HUES48 (cell line): ENCODE measurements around the gene APBB2.

Experiments used
- H3K27ac ChIP-seq: one replicate; pipeline ENCODE4 v1.7.0; 2013; ENCODE audit warnings: low read depth, low read length, inconsistent platforms
- H3K27me3 ChIP-seq: 2 replicates; pipeline ENCODE4 v1.6.1; 2013; ENCODE audit warnings: mild to moderate bottlenecking, low read length; ENCODE audit not compliant: control insufficient read depth, insufficient read depth
- H3K36me3 ChIP-seq: 2 replicates; pipeline ENCODE4 v1.6.1; 2013; ENCODE audit warnings: low read length; ENCODE audit not compliant: control insufficient read depth, insufficient read depth
- H3K4me1 ChIP-seq: 2 replicates; pipeline ENCODE4 v1.6.1; 2013; ENCODE audit warnings: mild to moderate bottlenecking, low read length; ENCODE audit not compliant: control insufficient read depth, insufficient read depth
- H3K4me3 ChIP-seq: 2 replicates; pipeline ENCODE4 v1.5.1; 2013; ENCODE audit warnings: mild to moderate bottlenecking, low read depth, low read length
- H3K9ac ChIP-seq: 2 replicates; pipeline ENCODE4 v1.6.1; 2013; ENCODE audit warnings: mild to moderate bottlenecking, low read depth, low read length, moderate library complexity
- H3K9me3 ChIP-seq: 2 replicates; pipeline ENCODE4 v1.6.1; 2013; ENCODE audit warnings: low read length; ENCODE audit not compliant: control insufficient read depth, insufficient read depth

APBB2 gene

GRCh38 chr4:41236508-41236907 is 22.2 kb upstream of the APBB2 start:
- H3K27me3 ChIP-seq: no peaks in the 10 kb centered on the region
- no peaks in the 10 kb centered on the region for H3K4me1 ChIP-seq
- no peak overlapping the region for H3K9ac ChIP-seq
- H3K36me3 ChIP-seq: no peaks in the 10 kb centered on the region
- no peak overlapping the region for H3K4me3 ChIP-seq
- H3K27ac ChIP-seq: no peak overlapping the region
- H3K9me3 ChIP-seq: no peaks in the 10 kb centered on the region

GRCh38 chr4:41236032-41236431 is 21.7 kb upstream of the APBB2 start:
- Histone ChIP-seq H3K4me3 (no peak overlapping the region), H3K9me3 (no peaks in the 10 kb centered on the region), H3K4me1 (no peaks in the 10 kb centered on the region), H3K9ac (no peak overlapping the region), H3K27me3 (no peaks in the 10 kb centered on the region), H3K36me3 (no peaks in the 10 kb centered on the region), H3K27ac (no peak overlapping the region)

- no peaks in the 10 kb centered on the region for H3K36me3 ChIP-seq
- H3K4me1 ChIP-seq: no peaks in the 10 kb centered on the region
- H3K27ac ChIP-seq: no peak overlapping the region
- no peak overlapping the region for H3K9ac ChIP-seq
- no peaks in the 10 kb centered on the region for H3K27me3 ChIP-seq
- no peaks in the 10 kb centered on the region for H3K9me3 ChIP-seq
- H3K4me3 ChIP-seq: no peak overlapping the region
These were observed 18.5 kb upstream of the APBB2 start for GRCh38 chr4:41232856-41233255.

- H3K36me3 ChIP-seq: no peaks in the 10 kb centered on the region
- H3K4me3 ChIP-seq: no peak overlapping the region
- H3K9ac ChIP-seq: no peak overlapping the region
- H3K27ac ChIP-seq: no peak overlapping the region
- no peaks in the 10 kb centered on the region for H3K4me1 ChIP-seq
- H3K9me3 ChIP-seq: no peaks in the 10 kb centered on the region
- no peaks in the 10 kb centered on the region for H3K27me3 ChIP-seq
These were observed 18.1 kb upstream of the APBB2 start for GRCh38 chr4:41232406-41232805.

GRCh38 chr4:41227902-41228301 is 13.6 kb upstream of the APBB2 start:
- no peaks in the 10 kb centered on the region for H3K9me3 ChIP-seq
- no peak overlapping the region for H3K4me3 ChIP-seq
- H3K36me3 ChIP-seq: no peaks in the 10 kb centered on the region
- H3K4me1 ChIP-seq: no peaks in the 10 kb centered on the region
- no peak overlapping the region for H3K9ac ChIP-seq
- no peaks in the 10 kb centered on the region for H3K27me3 ChIP-seq
- no peak overlapping the region for H3K27ac ChIP-seq

- no peak overlapping the region for H3K4me3 ChIP-seq
- H3K4me1 ChIP-seq: peaks cover 11% of the 10 kb centered on the region
- H3K27ac ChIP-seq: no peak overlapping the region
- H3K9me3 ChIP-seq: no peaks in the 10 kb centered on the region
- no peaks in the 10 kb centered on the region for H3K27me3 ChIP-seq
- H3K36me3 ChIP-seq: no peaks in the 10 kb centered on the region
- no peak overlapping the region for H3K9ac ChIP-seq
These were observed 7.7 kb upstream of the APBB2 start for GRCh38 chr4:41221850-41222645.

GRCh38 chr4:41219421-41219950 is 5.1 kb upstream of the APBB2 start:
- Histone ChIP-seq H3K36me3 (no peaks in the 10 kb centered on the region), H3K27me3 (no peaks in the 10 kb centered on the region), H3K9me3 (no peaks in the 10 kb centered on the region), H3K9ac (no peak overlapping the region), H3K4me3 (no peak overlapping the region), H3K4me1 (peaks cover 27% of the 10 kb centered on the region), H3K27ac (no peak overlapping the region)

GRCh38 chr4:41218703-41219102 is 4.4 kb upstream of the APBB2 start:
- Histone ChIP-seq H3K4me3 (no peak overlapping the region), H3K27me3 (no peaks in the 10 kb centered on the region), H3K4me1 (peaks cover 27% of the 10 kb centered on the region), H3K9ac (no peak overlapping the region), H3K9me3 (no peaks in the 10 kb centered on the region), H3K36me3 (no peaks in the 10 kb centered on the region), H3K27ac (no peak overlapping the region)

- H3K36me3 ChIP-seq: no peaks in the 10 kb centered on the region
- H3K27me3 ChIP-seq: peaks cover 9% of the 10 kb centered on the region
- peak overlapping the region; percentile 100 for H3K27ac ChIP-seq
- H3K9me3 ChIP-seq: no peaks in the 10 kb centered on the region
- peaks cover 26% of the 10 kb centered on the region for H3K4me1 ChIP-seq
- peak overlapping the region; percentile 68 for H3K4me3 ChIP-seq
- H3K9ac ChIP-seq: peak overlapping the region; percentile 88
These were observed 3.0 kb upstream of the APBB2 start for GRCh38 chr4:41217374-41217773.

GRCh38 chr4:41217020-41217333 is 2.6 kb upstream of the APBB2 start:
- Histone ChIP-seq H3K4me1 (peaks cover 22% of the 10 kb centered on the region), H3K9me3 (no peaks in the 10 kb centered on the region), H3K36me3 (no peaks in the 10 kb centered on the region), H3K27ac (peak overlapping the region; percentile 100), H3K27me3 (peaks cover 10% of the 10 kb centered on the region), H3K9ac (peak overlapping the region; percentile 88), H3K4me3 (peak overlapping the region; percentile 68)

- H3K27me3 ChIP-seq: peaks cover 10% of the 10 kb centered on the region
- peak overlapping the region; percentile 100 for H3K27ac ChIP-seq
- no peaks in the 10 kb centered on the region for H3K9me3 ChIP-seq
- peak overlapping the region; percentile 68 for H3K4me3 ChIP-seq
- no peaks in the 10 kb centered on the region for H3K36me3 ChIP-seq
- H3K4me1 ChIP-seq: peaks cover 22% of the 10 kb centered on the region
- peak overlapping the region; percentile 88 for H3K9ac ChIP-seq
These were observed 2.1 kb upstream of the APBB2 start for GRCh38 chr4:41216294-41217019.
